SK-N-SH (cell line): Measurements from ENCODE around the gene HASPIN.

Experiments
- CTCF ChIP-seq: fragments of 200-600 bp; sonication (generic); IDR thresholded peaks from 2 replicates; pipeline ENCODE4 v1.6.1; 2017; ENCODE audit warnings: antibody characterized with exemption, mild to moderate bottlenecking, moderate library complexity
- EP300 ChIP-seq, 2 experiments: IDR thresholded peaks; 2 replicates each; pipeline versions ENCODE4 v1.4.0 to v1.6.1; 2012; ENCODE audit warnings: borderline replicate concordance in 1 of 2, low read depth in 1 of 2, low read length in 1 of 2
- EZH2phosphoT487 ChIP-seq: fragments of 200-600 bp; sonication (generic); IDR thresholded peaks from 2 replicates; pipeline ENCODE4 v1.6.1; 2017; ENCODE audit warnings: low read depth, mixed run types, mild to moderate bottlenecking, antibody characterized with exemption, moderate library complexity, borderline replicate concordance
- PBX3 ChIP-seq: IDR thresholded peaks from 2 replicates; pipeline ENCODE4; 2012
- POLR2AphosphoS5 ChIP-seq: IDR thresholded peaks from 2 replicates; pipeline ENCODE4 v1.6.1; 2012; ENCODE audit warnings: low read depth, low read length
- REST ChIP-seq: IDR thresholded peaks from 2 replicates; pipeline ENCODE4 v1.6.1; 2012; ENCODE audit warnings: mild to moderate bottlenecking, low read depth, low read length, moderate library complexity
- TAF1 ChIP-seq: IDR thresholded peaks from 2 replicates; pipeline ENCODE4 v1.6.1; 2012; ENCODE audit warnings: low read depth, mild to moderate bottlenecking, low read length, moderate library complexity, borderline replicate concordance
- TCF12 ChIP-seq: IDR thresholded peaks from 2 replicates; pipeline ENCODE4 v1.4.0; 2012
- USF2 ChIP-seq: fragments of 150-350 bp; IDR thresholded peaks from 2 replicates; pipeline ENCODE4 v1.6.1; 2017; ENCODE audit warnings: antibody characterized with exemption, low read length, low read depth, borderline replicate concordance

GRCh38 chr17:3732210-3732621 lies 8.5 kb downstream of the HASPIN start:
- TF ChIP-seq TAF1 (no peak), CTCF (no peak), POLR2AphosphoS5 (no peak), REST (no peak), EP300 (IDR thresholded peaks at IDR 0.05; ENCODE audit: borderline replicate concordance in 1 of 2, low read depth in 1 of 2, low read length in 1 of 2) (no peak), EZH2phosphoT487 (no peak), PBX3 (no peak), USF2 (no peak), TCF12 (no peak)
